ENCODE measurements around the gene SLC6A19.
"Not testable (repeated sequence)": the region's sequence is repeated elsewhere in the genome, so short reads cannot be mapped to it uniquely, and the experiment has no call there.

SLC6A19 gene

DNA sequence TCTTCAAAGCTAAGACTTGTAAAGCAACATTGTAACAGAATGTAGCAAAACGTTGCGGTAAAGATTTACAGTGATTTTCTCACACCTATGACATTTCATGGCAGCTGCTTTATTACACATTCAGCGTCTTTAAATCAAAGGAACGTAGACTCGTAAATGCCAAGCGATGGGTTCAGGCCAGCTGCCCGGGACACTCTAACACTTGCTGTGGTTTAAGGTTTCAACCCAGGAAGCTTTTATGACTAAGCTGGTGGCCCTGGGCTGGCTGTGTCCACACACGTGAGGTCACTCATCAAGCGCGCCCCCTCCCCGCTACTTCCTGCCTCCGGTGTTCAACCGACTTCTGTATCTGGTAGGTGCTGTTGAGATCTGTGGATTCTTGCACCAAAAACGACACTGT, 26.3 kb downstream of the SLC6A19 start:
- ChIA-PET CTCF (no interaction called here), POLR2A (interaction anchor here (0.6 kb wide), 1 partner anchor 9 kb away, joined by 3 read pairs; no protein-coding TSS in a partner anchor)
- H3K4me3 ChIP-seq (ENCODE audit: low read depth, low read length), result no peak overlapping the region
- TF ChIP-seq, protein P1, sequence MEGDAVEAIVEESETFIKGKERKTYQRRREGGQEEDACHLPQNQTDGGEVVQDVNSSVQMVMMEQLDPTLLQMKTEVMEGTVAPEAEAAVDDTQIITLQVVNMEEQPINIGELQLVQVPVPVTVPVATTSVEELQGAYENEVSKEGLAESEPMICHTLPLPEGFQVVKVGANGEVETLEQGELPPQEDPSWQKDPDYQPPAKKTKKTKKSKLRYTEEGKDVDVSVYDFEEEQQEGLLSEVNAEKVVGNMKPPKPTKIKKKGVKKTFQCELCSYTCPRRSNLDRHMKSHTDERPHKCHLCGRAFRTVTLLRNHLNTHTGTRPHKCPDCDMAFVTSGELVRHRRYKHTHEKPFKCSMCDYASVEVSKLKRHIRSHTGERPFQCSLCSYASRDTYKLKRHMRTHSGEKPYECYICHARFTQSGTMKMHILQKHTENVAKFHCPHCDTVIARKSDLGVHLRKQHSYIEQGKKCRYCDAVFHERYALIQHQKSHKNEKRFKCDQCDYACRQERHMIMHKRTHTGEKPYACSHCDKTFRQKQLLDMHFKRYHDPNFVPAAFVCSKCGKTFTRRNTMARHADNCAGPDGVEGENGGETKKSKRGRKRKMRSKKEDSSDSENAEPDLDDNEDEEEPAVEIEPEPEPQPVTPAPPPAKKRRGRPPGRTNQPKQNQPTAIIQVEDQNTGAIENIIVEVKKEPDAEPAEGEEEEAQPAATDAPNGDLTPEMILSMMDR (IDR thresholded peaks at IDR 0.05; ENCODE audit: insufficient read depth, low read length, missing control alignments), result no peak
- DNase-seq (ENCODE audit: low read depth, low spot score), result no peak

- TF ChIP-seq, protein P1 (IDR thresholded peaks at IDR 0.05; ENCODE audit: insufficient read depth, low read length, missing control alignments), result no peak
- DNase-seq (ENCODE audit: low read depth, low spot score), result no peak
- no peak overlapping the region for H3K4me3 ChIP-seq (ENCODE audit: low read depth, low read length)
- ChIA-PET CTCF (no interaction called here), POLR2A (interaction anchor here (0.6 kb wide), 1 partner anchor 9 kb away, joined by 3 read pairs; no protein-coding TSS in a partner anchor)
Observed at GRCh38 chr5:1228120-1228519, 26.7 kb downstream of the SLC6A19 start.

DNA sequence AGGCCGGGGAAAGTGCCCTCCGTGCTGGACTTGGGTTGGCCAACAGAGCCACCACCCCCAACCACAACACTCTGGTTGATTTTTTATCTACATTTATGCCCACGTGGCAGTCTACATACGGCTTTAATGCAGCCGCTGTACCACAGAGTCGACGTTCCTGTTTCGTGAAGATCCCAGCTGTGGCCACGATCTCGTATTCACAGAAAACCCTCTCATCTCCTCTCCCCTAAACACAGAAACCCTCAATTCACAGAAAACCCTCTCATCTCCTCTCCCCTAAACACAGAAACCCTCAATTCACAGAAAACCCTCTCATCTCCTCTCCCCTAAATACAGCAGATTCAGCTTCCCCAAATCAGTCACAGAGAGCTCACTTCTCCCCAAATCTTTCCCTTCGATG, 27.6 kb downstream of the SLC6A19 start:
- DNase-seq (ENCODE audit: low read depth, low spot score); CTCF ChIA-PET; H3K4me3 ChIP-seq (ENCODE audit: low read depth, low read length); POLR2A ChIA-PET: not testable (repeated sequence)

DNA sequence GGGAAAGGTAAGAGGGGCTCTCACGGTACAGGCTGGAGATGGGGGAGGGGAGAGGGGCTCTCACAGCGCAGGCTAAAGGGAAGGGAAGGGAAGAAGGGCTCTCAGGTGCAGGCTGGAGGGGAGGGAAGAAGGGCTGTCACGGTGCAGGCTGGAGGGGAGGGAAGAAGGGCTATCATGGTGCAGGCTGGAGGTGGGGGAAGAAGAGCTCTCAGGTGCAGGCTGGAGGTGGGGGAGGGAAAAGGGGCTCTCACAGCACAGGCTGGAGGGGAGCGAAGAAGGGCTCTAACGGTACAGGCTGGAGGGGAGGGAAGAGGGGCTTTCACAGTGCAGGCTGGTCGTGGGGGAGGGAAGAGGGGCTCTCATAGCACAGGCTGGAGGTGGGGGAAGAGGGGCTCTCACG, 28.4 kb downstream of the SLC6A19 start:
- ChIA-PET POLR2A (no interaction called here), CTCF (no interaction called here)
- TF ChIP-seq, protein P1 (IDR thresholded peaks at IDR 0.05; ENCODE audit: insufficient read depth, low read length, missing control alignments), result no peak
- H3K4me3 ChIP-seq (ENCODE audit: low read depth, low read length), result no peak overlapping the region
- DNase-seq (ENCODE audit: low read depth, low spot score), result no peak

DNA sequence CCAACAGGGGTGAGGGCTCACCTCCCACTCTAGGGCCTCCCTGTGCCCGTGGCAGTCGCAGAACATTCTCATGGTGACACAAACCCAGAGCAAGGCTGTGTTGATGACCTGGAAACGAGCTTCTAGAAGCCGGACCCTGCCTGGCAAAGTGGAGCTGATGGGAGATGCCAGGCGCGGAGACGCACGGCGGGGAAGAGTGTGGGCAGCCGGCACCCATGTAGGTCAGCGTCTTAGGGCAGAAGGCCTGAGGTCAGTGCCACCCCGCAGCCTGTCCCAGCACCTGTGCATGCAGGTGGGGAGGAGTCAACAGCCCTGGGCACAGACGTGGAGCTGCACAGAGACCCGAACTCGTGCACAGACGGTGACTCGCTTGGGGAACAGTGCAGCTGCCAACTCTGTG, 29.2 kb downstream of the SLC6A19 start:
- CTCF ChIA-PET, result no interaction called here

DNA sequence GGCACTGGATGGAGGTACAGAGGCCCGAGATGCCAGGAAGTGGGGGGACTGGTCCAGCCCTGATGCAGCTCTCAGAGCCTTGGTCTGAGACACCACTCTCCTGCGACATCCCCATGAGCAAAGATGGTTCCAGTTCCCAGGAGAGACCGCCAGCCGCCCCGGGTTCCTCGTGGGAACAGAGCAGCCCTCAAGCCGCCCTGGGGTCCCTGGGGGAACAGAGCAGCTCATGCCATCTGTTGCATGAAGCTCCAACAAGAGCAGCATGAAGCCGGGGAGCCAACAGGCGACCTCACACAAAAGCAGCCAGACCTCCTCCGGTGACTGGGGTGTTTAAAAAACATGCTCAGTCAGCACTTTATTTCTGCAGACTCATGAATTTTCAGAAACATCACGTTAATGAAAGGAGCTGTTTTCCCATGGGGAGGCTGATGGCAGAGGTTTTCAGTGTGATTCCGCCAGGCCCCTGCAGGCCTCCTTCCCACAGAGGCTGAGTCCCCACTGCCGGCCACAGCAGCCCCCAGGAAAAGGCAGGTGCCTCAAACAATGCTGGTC, 30.0 kb downstream of the SLC6A19 start:
- ChIA-PET POLR2A (no interaction called here), CTCF (no interaction called here)
- no peak overlapping the region for H3K4me3 ChIP-seq (ENCODE audit: low read depth, low read length)
- DNase-seq (ENCODE audit: low read depth, low spot score), result no peak
- TF ChIP-seq, protein P1 (IDR thresholded peaks at IDR 0.05; ENCODE audit: insufficient read depth, low read length, missing control alignments), result no peak

More for the DNA sequence above, 29.2 kb downstream of the SLC6A19 start:
- no peak for DNase-seq (ENCODE audit: low read depth, low spot score)
- no peak overlapping the region for H3K4me3 ChIP-seq (ENCODE audit: low read depth, low read length)
- TF ChIP-seq, protein P1 (IDR thresholded peaks at IDR 0.05; ENCODE audit: insufficient read depth, low read length, missing control alignments), result no peak
- POLR2A ChIA-PET, result no interaction called here

DNA sequence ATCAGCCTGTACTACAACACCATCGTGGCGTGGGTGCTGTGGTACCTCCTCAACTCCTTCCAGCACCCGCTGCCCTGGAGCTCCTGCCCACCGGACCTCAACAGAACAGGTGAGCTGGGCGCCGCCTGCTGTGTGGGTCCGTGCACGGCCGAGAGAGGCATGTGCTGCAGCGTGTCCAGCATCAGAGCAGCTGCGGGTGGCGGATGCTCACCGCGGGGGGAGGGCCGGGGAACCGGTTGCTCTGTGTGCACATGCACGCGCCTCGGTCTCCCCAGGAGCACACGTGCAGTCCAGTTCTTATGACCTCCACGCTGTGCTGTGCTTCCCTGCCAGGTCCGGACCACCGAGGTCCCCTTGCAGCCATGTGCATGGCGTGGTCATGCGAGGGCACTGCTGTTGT, 31.4 kb downstream of the SLC6A19 start:
- ChIA-PET CTCF (no interaction called here), POLR2A (no interaction called here)
- no peak for DNase-seq (ENCODE audit: low read depth, low spot score)
- TF ChIP-seq, protein P1 (IDR thresholded peaks at IDR 0.05; ENCODE audit: insufficient read depth, low read length, missing control alignments), result no peak
- no peak overlapping the region for H3K4me3 ChIP-seq (ENCODE audit: low read depth, low read length)
